HG03460 (cell line): ENCODE measurements around the gene GPR62.
"Not testable (repeated sequence)": the region's sequence is repeated elsewhere in the genome, so short reads cannot be mapped to it uniquely, and the experiment has no call there.

ENCODE experiments used
- ATAC-seq: cut with Tn5 transposase; IDR thresholded peaks from one replicate; pipeline ENCODE4 v1.9.1; 2021; ENCODE audit not compliant: unreplicated experiment

The GPR62 gene

DNA sequence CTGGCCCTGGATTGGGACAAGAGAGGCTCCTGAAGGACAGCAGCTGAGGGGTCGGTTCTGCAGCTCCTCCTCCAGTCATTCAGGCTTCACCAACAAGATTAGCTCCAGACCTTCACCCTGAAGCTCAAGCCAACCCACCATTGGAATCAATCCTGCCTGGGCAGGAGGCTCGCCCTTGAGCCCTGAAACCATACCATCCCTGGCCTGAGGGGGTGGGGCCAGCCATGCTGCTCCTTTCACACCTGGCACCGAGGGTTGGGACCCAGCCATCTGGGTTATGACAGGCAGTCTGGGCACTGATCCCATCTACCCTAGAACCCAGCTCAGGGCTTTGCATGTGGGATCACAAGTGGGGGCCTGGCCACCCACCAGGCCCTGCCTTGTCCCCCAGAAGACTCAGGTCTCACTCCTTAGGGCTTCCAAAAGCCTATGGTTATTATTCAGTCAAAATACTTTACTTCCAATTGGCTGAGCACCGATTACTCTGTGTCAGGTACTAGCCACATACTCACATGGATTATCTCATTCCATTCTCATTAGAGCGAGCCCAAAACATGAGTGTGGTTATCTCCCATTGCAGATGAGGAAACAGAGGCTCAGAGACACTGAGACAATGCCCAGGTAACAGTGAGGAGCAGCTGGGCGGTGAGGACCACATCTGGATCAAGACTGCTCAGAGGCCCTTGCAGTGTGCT, 15.6 kb downstream of the GPR62 start:
- no peak for ATAC-seq

DNA sequence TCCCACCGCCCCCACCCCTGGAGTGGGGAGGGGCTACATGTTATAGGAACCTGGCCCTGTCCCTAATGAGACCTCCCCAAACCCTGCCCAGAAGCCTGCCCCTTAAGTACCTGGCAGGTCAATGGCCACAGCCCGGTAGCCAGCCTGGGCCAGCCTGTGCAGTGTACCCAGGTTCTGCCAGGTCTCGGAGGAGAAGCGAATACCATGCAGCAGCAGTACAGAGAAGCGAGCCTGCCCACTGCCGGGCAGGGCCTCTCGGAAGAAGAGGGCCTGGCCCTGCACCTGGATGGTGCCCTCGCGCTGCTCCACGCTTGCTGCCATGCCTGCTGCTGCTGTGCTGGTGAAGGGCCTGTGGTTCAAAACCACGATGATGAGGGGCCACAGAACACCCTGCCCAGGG, 16.2 kb downstream of the GPR62 start:
- ATAC-seq: no peak

DNA sequence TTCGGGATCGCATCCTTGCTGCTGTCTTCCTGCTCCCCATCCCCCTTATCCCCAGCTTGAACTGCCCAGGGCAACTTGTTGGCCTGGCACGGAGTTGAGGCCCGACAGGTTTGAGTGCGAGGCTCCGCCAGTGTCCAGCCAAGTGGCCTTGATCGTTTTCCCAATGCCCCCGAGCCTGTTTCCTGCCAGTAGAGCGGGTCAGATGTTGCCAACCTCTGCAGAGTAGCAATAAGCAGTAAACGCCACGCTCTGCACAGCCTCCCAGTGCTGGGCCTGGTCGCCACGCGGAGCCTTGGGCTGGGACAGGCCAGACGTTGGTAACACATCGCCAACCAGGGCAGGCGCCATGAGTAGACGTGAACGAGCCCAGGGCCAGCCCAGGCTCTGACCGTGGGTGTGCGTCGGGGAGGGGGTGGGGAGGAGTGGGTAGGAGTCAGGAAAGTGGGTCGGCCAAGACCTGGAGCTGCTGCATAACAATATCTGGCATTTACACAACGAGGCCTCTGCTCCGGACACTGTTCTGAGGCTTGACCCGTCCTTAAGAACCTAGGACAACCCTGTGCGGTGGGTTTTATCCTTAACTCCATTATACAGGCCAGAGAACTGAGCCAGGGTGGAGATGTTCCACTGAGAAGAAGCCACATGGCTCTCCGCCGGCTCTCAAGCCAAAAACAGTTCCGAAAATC, 19.2 kb downstream of the GPR62 start:
- peak; percentile 8 for ATAC-seq

DNA sequence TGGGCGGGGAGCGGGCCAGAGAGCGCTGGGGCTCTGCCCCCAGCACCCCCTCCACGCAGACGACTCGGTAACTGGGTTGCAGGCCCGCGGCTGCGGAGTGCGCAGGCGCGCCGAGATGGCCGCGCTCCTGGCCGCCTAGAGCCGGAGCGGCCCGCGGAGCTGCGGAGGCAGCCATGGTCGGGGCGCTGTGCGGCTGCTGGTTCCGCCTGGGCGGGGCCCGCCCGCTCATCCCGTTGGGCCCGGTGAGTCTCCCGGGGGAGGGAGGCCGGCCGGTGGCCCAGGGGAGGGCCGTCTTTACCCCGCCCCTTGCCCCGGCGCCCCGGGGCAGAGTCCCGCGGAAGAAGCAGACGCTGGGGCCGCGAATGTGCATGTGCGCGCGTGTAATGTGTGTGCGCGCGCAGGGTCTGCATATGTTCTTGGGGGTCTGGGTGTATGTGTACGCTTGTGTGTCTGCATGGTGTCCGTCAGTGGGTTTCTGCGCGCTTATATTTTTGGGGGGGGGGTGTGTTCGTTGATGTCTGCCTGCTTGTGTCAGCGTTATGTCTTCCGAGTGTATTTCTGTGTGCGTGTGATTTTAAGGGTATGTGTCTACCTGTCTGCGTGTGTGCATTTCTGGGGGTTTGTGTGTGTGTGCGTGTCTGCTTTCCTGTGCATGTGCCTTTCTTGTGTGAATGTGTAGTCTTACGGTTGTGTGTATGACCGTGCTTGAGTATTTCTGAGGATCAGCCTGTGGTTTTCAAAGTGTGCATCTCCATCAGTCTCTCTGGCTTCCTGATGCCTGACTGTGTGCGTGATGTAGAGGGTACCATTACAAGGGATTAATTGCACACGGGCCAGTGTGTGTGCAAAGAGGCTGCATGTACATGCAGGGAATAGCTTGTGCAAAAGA, 20.0 kb downstream of the GPR62 start, which contains the start of gene ABHD14A:
Gene ABHD14A, plus strand, starts transcription at position 102 of the 889 bp plus-strand sequence. Its CDS starts 72 bp downstream, at position 174.
- ATAC-seq: no peak

DNA sequence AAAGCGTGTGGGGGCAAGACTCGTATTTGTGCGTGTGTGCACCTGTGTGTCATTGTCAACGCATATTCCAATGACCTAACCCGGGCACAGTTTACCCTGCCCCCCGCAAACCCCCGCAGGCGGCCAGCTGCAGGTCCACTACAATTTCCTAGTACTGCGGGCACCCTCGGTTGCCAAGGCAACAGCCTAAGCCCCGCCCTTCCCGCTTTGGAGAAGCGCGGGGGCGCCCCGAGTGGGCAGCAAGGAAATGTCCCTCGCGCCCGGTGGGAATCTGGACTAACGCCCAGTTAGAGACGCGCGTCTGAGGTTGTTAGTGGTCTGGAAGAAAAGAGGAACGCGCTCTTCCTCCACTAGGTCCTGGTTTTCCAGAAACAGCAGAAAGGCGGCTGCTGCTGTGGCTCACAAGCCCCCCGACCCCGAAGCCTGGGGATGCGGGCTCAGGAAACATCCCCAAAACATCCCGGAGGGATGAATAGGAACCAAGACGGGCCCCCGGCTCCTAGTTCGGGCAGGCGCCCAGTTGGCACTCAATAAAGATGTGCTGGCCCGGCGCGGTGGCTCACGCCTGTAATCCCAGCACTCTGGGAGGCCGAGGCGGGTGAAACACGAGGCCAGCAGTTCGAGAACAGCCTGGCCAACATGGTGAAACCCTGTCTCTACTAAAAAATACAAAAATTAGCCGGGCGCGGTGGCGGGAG, 20.8 kb downstream of the GPR62 start:
- ATAC-seq: no peak

DNA sequence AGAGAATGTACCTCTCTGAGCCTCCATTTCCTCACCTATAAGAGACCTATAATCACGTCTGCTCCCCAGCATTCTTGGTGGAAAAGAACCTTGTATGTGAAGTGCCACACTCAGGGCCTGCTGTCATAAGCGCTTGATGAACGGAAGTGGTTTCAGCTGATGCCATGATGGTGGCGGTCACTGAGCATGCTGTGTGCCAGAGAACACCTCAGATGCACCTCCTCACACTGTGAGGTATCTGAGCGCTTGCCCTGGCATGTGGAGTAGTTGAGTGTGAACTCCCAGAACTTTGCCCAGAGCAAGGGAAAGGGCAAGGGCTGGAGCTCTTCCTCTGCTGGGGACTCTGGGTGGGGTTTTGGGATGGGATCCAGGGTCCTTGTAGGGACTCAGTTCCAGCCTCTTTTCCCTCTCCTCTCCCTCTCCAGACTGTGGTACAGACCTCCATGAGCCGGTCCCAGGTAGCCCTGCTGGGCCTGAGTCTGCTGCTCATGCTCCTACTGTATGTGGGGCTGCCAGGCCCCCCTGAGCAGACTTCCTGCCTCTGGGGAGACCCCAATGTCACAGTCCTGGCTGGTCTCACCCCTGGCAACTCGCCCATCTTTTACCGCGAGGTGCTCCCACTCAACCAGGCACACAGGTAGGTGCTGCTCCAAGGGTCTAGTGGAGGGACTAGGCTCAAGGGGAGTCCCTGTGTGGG, 22.4 kb downstream of the GPR62 start:
- ATAC-seq: no peak

DNA sequence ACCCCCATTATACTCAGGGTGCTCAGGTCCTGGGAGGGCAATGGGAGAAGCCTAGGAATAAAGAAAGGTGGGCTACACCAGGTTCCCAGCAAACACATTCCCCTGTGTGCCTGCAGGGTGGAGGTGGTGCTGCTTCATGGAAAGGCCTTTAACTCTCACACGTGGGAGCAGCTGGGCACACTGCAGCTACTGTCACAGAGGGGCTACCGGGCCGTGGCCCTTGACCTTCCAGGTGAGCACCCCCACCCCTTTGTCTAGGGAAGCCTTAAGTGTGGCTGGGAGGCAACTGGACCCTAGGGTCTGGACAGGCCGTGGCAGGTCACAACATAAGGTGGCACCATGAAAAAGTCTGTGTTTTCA, 22.9 kb downstream of the GPR62 start:
- ATAC-seq: no peak

DNA sequence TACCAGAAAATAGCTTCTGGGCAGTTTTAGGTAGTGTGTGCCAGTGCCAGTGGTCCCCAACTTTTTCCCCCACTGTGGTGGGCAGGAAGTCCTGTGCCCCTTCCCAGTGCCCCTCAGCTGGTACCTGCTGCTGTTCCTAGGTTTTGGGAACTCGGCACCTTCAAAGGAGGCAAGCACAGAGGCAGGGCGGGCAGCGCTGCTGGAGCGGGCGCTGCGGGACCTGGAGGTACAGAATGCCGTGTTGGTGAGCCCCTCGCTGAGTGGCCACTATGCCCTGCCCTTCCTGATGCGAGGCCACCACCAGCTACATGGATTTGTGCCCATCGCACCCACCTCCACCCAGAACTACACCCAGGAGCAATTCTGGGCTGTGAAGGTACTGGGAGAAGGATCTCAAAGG, 25.1 kb downstream of the GPR62 start:
- ATAC-seq: no peak

DNA sequence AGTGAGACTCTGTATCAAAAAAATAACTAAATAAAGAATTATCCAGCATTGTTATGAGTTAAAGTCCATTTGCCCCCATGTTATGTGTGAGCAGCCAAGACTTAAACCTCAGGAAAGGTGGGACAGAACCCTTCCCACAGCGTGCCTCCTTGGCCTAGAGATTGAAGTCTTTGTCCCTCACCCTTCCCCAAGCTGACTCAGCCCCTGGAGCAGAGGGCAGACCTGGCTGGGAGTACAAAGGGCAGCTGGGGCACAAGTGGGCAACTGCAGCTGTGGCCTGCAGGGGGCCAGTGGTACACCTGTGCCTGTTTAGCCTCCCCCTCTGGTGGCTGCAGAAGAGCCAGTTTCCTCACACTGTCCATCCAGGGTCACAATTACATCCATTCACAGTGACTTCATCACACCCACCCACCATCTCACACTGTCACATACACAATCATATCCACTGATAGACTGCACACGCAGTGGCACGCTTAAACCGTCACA, 27.2 kb downstream of the GPR62 start:
- peak; percentile 58 for ATAC-seq

DNA sequence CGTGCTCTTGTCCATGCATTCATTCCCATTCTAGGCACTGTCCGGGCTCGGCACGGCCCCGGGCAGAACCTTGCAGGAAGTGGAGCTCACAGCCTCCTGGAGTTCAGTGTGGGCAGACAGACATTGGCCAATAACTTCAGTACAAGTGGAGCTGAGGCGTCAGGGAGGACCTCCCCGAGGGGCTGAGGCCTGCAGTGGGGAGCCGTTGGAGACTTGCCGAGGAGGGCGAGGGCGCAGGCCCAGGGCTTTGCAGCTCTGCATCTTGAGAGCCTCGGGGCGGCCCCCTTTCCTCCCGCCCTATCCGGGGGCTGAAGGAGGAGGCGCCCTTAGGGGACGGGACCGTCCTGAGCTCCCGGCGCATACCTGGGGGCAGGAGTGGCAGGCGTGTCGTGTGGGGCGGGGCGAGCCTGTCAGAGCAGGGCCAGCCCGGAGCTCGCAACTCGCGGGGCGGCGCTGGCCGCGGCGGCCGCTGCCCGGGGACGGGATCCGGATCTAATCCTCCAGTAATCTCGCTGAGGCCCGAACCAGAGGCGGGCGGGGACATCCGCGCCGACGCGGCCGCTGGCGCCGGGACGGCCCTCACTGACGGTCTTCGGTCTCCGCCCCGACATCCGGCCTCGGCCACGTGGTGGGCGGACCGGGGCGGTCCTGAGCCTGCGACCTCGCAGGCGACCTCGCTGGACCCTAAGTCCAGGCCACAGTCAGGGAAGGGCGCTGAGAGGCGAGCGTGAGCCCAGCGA, 27.8 kb downstream of the GPR62 start, which contains the start of gene ACY1:
Gene ACY1, plus strand, starts transcription at position 698 of the 740 bp plus-strand sequence. CDS start 530 bp downstream, outside the sequence.
- ATAC-seq: peak; percentile 72

DNA sequence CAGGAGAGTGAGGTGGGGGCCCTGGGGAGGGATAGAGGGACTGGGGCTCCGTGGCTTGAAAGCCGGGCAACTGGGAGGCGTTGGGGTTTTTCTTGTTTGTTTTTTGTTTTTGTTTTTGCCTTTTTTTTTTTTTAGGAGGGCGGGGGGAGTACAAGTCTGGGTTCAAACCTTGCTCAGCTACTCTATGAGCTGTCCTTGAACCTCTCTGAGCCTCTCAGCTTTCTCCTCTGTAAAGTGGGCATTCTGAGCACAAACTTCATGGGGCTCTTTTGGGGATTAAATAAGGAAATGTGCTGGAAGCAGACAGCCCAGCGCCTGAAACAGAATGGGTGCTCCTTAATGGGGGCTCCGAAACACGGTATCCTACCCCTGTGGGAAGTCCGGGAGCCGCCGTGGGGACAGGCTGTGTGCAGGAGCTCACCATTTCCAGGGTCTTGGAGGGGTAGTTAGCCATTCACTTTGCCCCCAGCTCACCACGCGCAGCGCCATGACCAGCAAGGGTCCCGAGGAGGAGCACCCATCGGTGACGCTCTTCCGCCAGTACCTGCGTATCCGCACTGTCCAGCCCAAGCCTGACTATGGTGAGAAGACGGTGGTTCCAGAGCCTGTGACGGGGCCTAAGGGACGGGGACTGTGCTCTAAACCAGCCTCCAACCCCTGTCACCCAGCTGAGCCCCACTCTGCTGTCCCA, 28.5 kb downstream of the GPR62 start:
- ATAC-seq: no peak

DNA sequence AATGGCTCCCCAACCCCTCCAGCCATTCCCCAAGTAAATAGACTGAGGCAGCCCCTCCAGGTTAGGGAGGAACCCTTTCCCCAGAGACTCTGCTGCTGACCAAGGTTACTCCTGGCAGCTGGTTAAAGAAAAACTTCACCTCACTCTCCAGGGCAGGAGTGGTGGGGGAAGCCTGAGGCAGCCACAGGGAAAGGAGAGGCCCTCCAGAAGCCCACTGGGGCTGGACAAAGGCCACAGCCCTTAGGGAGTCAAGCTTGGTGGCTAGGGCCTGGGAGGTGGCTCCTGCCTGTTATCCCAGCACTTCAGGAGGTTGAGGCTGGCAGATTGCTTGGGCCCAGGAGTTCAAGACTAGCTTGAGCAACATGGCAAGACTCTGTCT, 29.1 kb downstream of the GPR62 start:
- ATAC-seq: no peak

DNA sequence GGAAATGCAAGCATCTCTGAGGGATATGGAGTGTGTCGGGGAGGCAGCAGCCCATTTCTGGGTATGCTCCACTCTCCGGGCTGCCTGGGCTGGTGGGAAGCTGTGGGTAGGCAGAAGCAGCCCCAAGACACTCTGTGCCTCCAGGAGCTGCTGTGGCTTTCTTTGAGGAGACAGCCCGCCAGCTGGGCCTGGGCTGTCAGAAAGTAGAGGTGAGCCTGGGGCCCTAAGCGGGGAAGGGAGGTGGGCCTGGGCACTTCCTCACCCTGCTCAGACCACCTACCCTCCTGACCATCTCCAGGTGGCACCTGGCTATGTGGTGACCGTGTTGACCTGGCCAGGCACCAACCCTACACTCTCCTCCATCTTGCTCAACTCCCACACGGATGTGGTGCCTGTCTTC, 29.9 kb downstream of the GPR62 start:
- no peak for ATAC-seq

DNA sequence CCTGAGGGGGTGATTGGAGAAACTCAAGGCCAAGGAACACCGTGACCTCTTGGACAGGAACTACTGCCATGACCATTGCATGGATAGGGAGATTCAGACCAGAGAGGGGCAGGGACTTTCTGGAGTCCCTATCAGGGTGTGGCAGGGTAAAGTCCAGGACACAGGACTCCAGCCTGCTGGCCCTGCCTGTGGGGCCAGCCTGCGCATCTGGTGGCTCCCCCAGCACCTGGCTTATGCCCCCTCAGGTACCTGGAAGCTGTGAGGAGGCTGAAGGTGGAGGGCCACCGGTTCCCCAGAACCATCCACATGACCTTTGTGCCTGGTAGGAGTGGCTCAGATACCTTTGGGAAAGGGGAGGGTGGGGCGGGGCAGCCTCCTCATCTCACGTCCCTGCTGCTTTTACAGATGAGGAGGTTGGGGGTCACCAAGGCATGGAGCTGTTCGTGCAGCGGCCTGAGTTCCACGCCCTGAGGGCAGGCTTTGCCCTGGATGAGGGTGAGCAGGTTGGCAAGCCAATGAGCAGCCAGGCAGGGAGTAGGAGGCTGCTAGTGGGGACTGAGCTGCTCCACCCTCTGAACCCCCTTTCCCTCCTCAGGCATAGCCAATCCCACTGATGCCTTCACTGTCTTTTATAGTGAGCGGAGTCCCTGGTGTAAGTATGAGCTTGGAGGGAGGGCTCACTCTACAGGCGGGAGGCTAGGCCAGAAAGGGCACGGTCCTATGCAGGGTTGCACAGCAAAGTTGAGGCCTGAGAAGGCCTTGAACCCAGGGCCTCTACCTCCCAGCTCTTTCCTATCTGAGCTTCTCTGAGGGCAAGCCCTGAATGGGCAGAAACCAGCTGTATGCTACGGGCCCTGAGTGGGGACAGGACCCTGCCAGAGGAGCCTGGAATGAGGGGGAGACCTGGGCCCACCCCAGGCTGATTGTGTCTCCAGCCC, 31.1 kb downstream of the GPR62 start:
- ATAC-seq: no peak

DNA sequence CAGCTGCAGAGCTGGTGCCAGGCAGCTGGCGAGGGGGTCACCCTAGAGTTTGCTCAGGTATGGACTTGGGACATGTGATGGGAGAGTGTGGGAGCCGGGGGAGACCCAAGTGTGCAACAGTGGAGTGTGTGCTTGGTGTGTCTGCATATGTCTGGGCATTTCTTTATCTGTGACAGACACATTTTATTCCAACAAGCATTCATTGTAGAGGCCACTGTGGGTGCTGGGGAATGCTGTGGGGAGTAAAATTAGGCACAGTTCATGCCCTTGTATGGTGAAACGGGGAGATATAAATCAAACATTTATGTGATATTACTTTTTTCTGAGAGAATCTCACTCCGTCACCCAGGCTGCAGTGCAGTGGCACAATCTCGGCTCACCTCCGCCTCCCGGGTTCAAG, 32.4 kb downstream of the GPR62 start:
- no peak for ATAC-seq

DNA sequence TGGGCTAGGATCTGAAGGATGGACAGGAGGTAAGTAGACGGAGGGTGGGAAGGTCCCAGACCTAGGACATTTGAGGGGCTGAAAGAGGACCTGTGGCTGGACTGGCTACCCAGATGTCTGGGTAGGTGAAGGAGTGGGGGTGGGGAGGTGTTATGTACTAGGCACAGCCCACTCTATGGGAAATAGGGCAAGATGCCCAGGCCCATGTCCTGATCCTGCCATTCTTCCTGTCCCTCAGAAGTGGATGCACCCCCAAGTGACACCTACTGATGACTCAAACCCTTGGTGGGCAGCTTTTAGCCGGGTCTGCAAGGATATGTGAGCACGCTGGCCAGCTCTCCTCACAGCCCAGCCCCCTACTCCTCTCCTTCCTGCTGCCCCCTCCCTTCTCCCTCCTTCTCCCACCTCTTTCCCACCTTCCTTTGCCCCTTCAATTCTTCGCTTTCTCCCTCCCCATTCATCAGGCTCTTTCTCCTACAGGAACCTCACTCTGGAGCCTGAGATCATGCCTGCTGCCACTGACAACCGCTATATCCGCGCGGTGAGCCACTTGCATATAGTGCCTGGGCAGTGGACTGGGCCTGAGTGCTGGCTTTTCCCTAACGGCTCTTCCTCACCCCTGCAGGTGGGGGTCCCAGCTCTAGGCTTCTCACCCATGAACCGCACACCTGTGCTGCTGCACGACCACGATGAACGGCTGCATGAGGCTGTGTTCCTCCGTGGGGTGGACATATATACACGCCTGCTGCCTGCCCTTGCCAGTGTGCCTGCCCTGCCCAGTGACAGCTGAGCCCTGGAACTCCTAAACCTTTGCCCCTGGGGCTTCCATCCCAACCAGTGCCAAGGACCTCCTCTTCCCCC, 33.3 kb downstream of the GPR62 start:
- no peak for ATAC-seq

DNA sequence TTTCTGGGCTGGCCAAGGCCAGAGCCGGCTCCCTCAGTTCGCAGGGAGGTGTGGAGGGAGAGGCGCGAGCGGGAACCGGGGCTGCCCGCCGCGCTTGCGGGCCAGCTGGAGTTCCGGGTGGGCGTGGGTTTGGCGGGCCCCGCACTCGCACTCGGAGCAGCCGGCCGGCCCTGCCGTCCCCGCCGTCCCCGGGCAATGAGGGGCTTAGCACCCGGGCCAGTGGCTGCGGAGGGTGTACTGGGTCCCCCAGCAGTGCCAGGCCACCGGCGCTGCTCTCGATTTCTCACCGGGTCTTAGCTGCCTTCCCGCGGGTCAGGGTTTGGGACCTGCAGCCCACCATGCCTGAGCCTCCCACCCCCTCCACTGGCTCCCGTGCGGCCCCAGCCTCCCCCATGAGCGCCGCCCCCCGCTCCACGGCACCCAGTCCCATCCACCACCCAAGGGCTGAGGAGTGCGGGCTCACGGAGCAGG, 35.4 kb downstream of the GPR62 start:
- ATAC-seq: not testable (repeated sequence)
